ENCODE results near the gene RASAL3. TPM values are rescaled to one million over a fixed set of nuclear protein-coding genes. Genes with fewer than 3 reads are reported as not detected.

Gene RASAL3
- total RNA-seq, 1 donor from 2014 or later, result not detected

- Histone ChIP-seq H3K36me3 (ENCODE audit: control insufficient read depth, insufficient read depth, low read length) (no peaks in the 10 kb centered on the region), H3K4me3 (ENCODE audit: low read depth, low read length) (peak overlapping the region; percentile 33), H3K27me3 (ENCODE audit: control insufficient read depth, insufficient read depth, low read length) (peaks cover 39% of the 10 kb centered on the region)
- TF ChIP-seq CTCF (IDR thresholded peaks at IDR 0.05; ENCODE audit: insufficient read depth, low read length, poor library complexity, severe bottlenecking), result peak; percentile 19
- DNase-seq (ENCODE audit: low read depth), result no peak
Measured at GRCh38 chr19:15453091-15453578, 11.2 kb downstream of the RASAL3 start.

GRCh38 chr19:15452111-15453047 lies 12.0 kb downstream of the RASAL3 start:
- peak; percentile 63 for DNase-seq (ENCODE audit: low read depth)
- H3K27me3 ChIP-seq (ENCODE audit: control insufficient read depth, insufficient read depth, low read length), result peaks cover 33% of the 10 kb centered on the region
- no peak for TF ChIP-seq CTCF (IDR thresholded peaks at IDR 0.05; ENCODE audit: insufficient read depth, low read length, poor library complexity, severe bottlenecking)
- H3K36me3 ChIP-seq (ENCODE audit: control insufficient read depth, insufficient read depth, low read length), result no peaks in the 10 kb centered on the region
- peak overlapping the region; percentile 33 for H3K4me3 ChIP-seq (ENCODE audit: low read depth, low read length)

GRCh38 chr19:15450528-15450890 lies 13.8 kb downstream of the RASAL3 start:
- Histone ChIP-seq H3K36me3 (ENCODE audit: control insufficient read depth, insufficient read depth, low read length) (no peaks in the 10 kb centered on the region), H3K27me3 (ENCODE audit: control insufficient read depth, insufficient read depth, low read length) (peaks cover 15% of the 10 kb centered on the region), H3K4me3 (ENCODE audit: low read depth, low read length) (no peak overlapping the region)
- TF ChIP-seq CTCF (IDR thresholded peaks at IDR 0.05; ENCODE audit: insufficient read depth, low read length, poor library complexity, severe bottlenecking), result no peak
- no peak for DNase-seq (ENCODE audit: low read depth)

- no peaks in the 10 kb centered on the region for H3K36me3 ChIP-seq (ENCODE audit: control insufficient read depth, insufficient read depth, low read length)
- no peak for TF ChIP-seq CTCF (IDR thresholded peaks at IDR 0.05; ENCODE audit: insufficient read depth, low read length, poor library complexity, severe bottlenecking)
- DNase-seq (ENCODE audit: low read depth), result no peak
Measured at GRCh38 chr19:15449620-15450527, 14.5 kb downstream of the RASAL3 start, which contains the start of gene WIZ. TSS of gene WIZ (minus strand) at chr19:15449956. CDS start at chr19:15448307, 1,649 bp downstream.

GRCh38 chr19:15448778-15449619 lies 15.3 kb downstream of the RASAL3 start:
- DNase-seq (ENCODE audit: low read depth), result no peak
- H3K4me3 ChIP-seq (ENCODE audit: low read depth, low read length), result peak overlapping the region; percentile 73
- H3K36me3 ChIP-seq (ENCODE audit: control insufficient read depth, insufficient read depth, low read length), result no peaks in the 10 kb centered on the region
- H3K27me3 ChIP-seq (ENCODE audit: control insufficient read depth, insufficient read depth, low read length), result peaks cover 8% of the 10 kb centered on the region
- no peak for TF ChIP-seq CTCF (IDR thresholded peaks at IDR 0.05; ENCODE audit: insufficient read depth, low read length, poor library complexity, severe bottlenecking)

More at GRCh38 chr19:15449620-15450527, 14.5 kb downstream of the RASAL3 start, which contains the start of gene WIZ:
- peaks cover 12% of the 10 kb centered on the region for H3K27me3 ChIP-seq (ENCODE audit: control insufficient read depth, insufficient read depth, low read length)
- H3K4me3 ChIP-seq (ENCODE audit: low read depth, low read length), result peak within 1 kb of the TSS; percentile 73

All from kidney epithelial cell (primary cell).